ENCODE data around the gene MSMP.

GRCh38 chr9:35771534-35771933 is 17.5 kb upstream of the MSMP start:
- TF ChIP-seq CTCF (conservative IDR thresholded peaks at IDR 0.05) (no peak), EZH2 (IDR thresholded peaks at IDR 0.05; ENCODE audit: low read depth) (no peak)

Measured in PC-9 (cell line).